A549 (cell line): Measurements from ENCODE around the gene METTL9. TPM values are rescaled to one million over a fixed set of nuclear protein-coding genes. Genes with fewer than 3 reads are reported as not detected.
"Not testable (repeated sequence)": the region's sequence is repeated elsewhere in the genome, so short reads cannot be mapped to it uniquely, and the experiment has no call there.

Source experiments
- ATAC-seq, 2 experiments: fragments of 200-7000 bp in 1 of 2; fragments of >200 bp in 1 of 2; cut with Nextera tagmentation in 1 of 2; cut with Tn5 transposase in 1 of 2; 3 replicates each; pipeline versions ENCODE4 v1.8.0 to v1.9.1; 2018 to 2020; ENCODE audit warnings: mild to moderate bottlenecking in 1 of 2, moderate library complexity in 1 of 2
- CTCF ChIA-PET: fragments of 300-600 bp; sonication (Branson Sonifier 250); formaldehyde crosslinking; extraction: SDS; loops from one replicate; lab custom pipeline; 2021; ENCODE audit warnings: antibody characterized with exemption, inconsistent platforms; lab: Yijun Ruan, JAX
- POLR2A ChIA-PET: fragments of 350-600 bp; formaldehyde crosslinking; extraction: SDS; loops from one replicate; lab custom pipeline; 2021; ENCODE audit warnings: antibody characterized with exemption, inconsistent platforms; lab: Yijun Ruan, JAX
- DNase-seq, 2 experiments: peaks; one replicate each; pipeline versions ENCODE4 v3.0.0 to v3.0.0-alpha.2; 2011 to 2016; ENCODE audit warnings: low read depth in 1 of 2, low spot score in 1 of 2
- FAIRE-seq: peaks from 2 replicates; lab custom pipeline; 2011; peaks lifted over from hg19 to GRCh38; lab: Jason Lieb, UNC
- H3K27ac ChIP-seq, 2 experiments: fragments of >200 bp; sonication (Bioruptor Twin); formaldehyde crosslinking; 3 replicates each; pipeline ENCODE4 v1.5.1; 2016 to 2017
- H3K4me1 ChIP-seq: fragments of >200 bp; sonication (Bioruptor Twin); formaldehyde crosslinking; 3 replicates; pipeline ENCODE4 v1.6.1; 2016
- H3K4me2 ChIP-seq: fragments of >200 bp; sonication (Bioruptor Twin); formaldehyde crosslinking; 3 replicates; pipeline ENCODE4 v1.6.1; 2016
- H3K4me3 ChIP-seq: fragments of >200 bp; sonication (Bioruptor Twin); formaldehyde crosslinking; 3 replicates; pipeline ENCODE4 v1.5.1; 2016
- H3K9me3 ChIP-seq: fragments of >200 bp; sonication (Bioruptor Twin); formaldehyde crosslinking; 3 replicates; pipeline ENCODE4 v1.6.1; 2016
- CBX2 ChIP-seq: fragments of 200-600 bp; sonication (generic); IDR thresholded peaks from 2 replicates; pipeline ENCODE4 v1.6.1; 2016; ENCODE audit warnings: low read depth, mild to moderate bottlenecking, borderline replicate concordance
- CEBPB ChIP-seq, 2 experiments: fragments of >200 bp in 1 of 2; sonication (Bioruptor Twin) in 1 of 2; formaldehyde crosslinking in 1 of 2; IDR thresholded peaks; 2 replicates each; pipeline ENCODE4 v1.6.1; 2012 to 2016
- CHD2 ChIP-seq: fragments of 150-350 bp; IDR thresholded peaks from 2 replicates; pipeline ENCODE4 v1.6.1; 2014; ENCODE audit warnings: low read length; ENCODE audit not compliant: partially characterized antibody
- E2F6 ChIP-seq: IDR thresholded peaks from 2 replicates; pipeline ENCODE4 v1.6.1; 2012; ENCODE audit warnings: low read depth, borderline replicate concordance
- EHMT2 ChIP-seq: fragments of 200-600 bp; sonication (generic); IDR thresholded peaks from 2 replicates; pipeline ENCODE4 v1.6.1; 2016; ENCODE audit warnings: antibody characterized with exemption, low read depth, mild to moderate bottlenecking, moderate library complexity
- HDAC2 ChIP-seq: fragments of 200-600 bp; sonication (generic); IDR thresholded peaks from 2 replicates; pipeline ENCODE4 v1.6.1; 2016
- JUN ChIP-seq, 2 experiments: fragments of >200 bp; sonication (Bioruptor Twin); formaldehyde crosslinking; IDR thresholded peaks; 2 replicates in 1 of 2; 3 replicates in 1 of 2; pipeline ENCODE4 v1.6.1; 2016 to 2017
- KDM1A ChIP-seq: fragments of 200-600 bp; sonication (generic); IDR thresholded peaks from 2 replicates; pipeline ENCODE4 v1.6.1; 2016; ENCODE audit warnings: low read depth, mild to moderate bottlenecking
- MAX ChIP-seq: IDR thresholded peaks from 2 replicates; pipeline ENCODE4 v1.6.1; 2012
- MAZ ChIP-seq: fragments of 150-350 bp; IDR thresholded peaks from 2 replicates; pipeline ENCODE4 v1.6.1; 2014; ENCODE audit warnings: antibody characterized with exemption, low read depth, low read length, borderline replicate concordance
- NPAS2 ChIP-seq: fragments of 250-450 bp; sonication (Bioruptor Pico); IDR thresholded peaks from 2 replicates; pipeline ENCODE4 v1.8.0; 2022; ENCODE audit warnings: mild to moderate bottlenecking, moderate library complexity, borderline replicate concordance
- PBX3 ChIP-seq: IDR thresholded peaks from 2 replicates; pipeline ENCODE4 v1.6.1; 2012
- POLR2AphosphoS2 ChIP-seq: conservative IDR thresholded peaks from 2 replicates; pipeline ENCODE4 v1.6.1; 2012; ENCODE audit warnings: low read length, improper control_type of control experiment, inconsistent platforms
- RAD21 ChIP-seq, 2 experiments: fragments of >200 bp in 1 of 2; sonication (Bioruptor Twin) in 1 of 2; formaldehyde crosslinking in 1 of 2; IDR thresholded peaks in 1 of 2; conservative IDR thresholded peaks in 1 of 2; 2 replicates in 1 of 2; 3 replicates in 1 of 2; pipeline ENCODE4 v1.6.1; 2012 to 2018; ENCODE audit warnings: inconsistent platforms in 1 of 2
- RARB ChIP-seq: fragments of 250-450 bp; sonication (Bioruptor Pico); IDR thresholded peaks from 2 replicates; pipeline ENCODE4 v1.8.0; 2021; ENCODE audit warnings: mild to moderate bottlenecking, moderate library complexity
- SREBF2 ChIP-seq: fragments of 450-650 bp; IDR thresholded peaks from 2 replicates; pipeline ENCODE4 v1.6.1; 2014; ENCODE audit warnings: mild to moderate bottlenecking, moderate library complexity
- TP53 ChIP-seq: fragments of 250-450 bp; sonication (Bioruptor Pico); IDR thresholded peaks from 2 replicates; pipeline ENCODE4 v1.5.0; 2021; ENCODE audit warnings: mild to moderate bottlenecking, moderate library complexity
- WGBS: methylation state at CpG from one replicate; pipeline ENCODE4 v1.1.6; 2017; ENCODE audit errors: missing lambda C conversion rate; 5-methylcytosine and 5-hydroxymethylcytosine counted together
- polyA plus RNA-seq, 4 experiments: library from polyadenylated mRNA; depleted of rRNA in 3 of 4; stranded (reverse); fragments of >200 nt; fragmentation: RNase III in 1 of 4; extraction: RNeasy Plus Mini Kit Qiagen cat#74134 plus additional on column Dnase treatment in 1 of 4; gene quantifications; 2 replicates in 3 of 4; 3 replicates in 1 of 4; pipeline ENCODE4 v1.2.3, GENCODE V29; 2011 to 2017
- TF ChIP-seq, protein P1 (sequence below): fragments of 250-450 bp; sonication (Bioruptor Pico); IDR thresholded peaks from 2 replicates; pipeline ENCODE4 v1.5.0; 2020; ENCODE audit warnings: low read depth, mild to moderate bottlenecking, moderate library complexity
- TF ChIP-seq, protein P2 (sequence below): fragments of 200-600 bp; sonication (generic); IDR thresholded peaks from 2 replicates; pipeline ENCODE4 v1.6.1; 2016; ENCODE audit warnings: antibody characterized with exemption, mild to moderate bottlenecking, moderate library complexity
- TF ChIP-seq, protein P3 (sequence below): fragments of >200 bp; sonication (Bioruptor Twin); formaldehyde crosslinking; IDR thresholded peaks from 2 replicates; pipeline ENCODE4 v1.6.1; 2016

Gene METTL9
- polyA plus RNA-seq, 2 of the 4 experiments (the other 2 are of a cell fraction) = 72.2 to 124 TPM

DNA sequence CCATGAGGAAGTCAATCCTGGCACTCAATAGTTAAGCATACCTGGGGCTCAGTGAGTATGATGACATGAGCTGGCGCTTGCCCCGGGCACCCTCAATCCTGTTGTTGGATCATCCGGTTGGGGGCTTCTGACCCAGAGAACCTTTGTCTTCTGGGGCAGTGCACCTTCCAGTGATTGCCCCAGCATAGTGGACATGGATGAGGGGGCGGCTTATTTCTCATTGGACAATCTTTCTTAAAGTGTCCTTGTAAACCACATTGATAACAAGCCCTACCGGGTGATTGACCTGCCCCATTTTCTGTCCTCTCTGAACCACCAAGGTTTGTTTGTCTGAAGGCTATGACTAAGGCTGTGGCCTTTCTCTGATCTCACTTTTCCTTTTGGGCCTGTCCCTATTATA is 34.8 kb downstream of the METTL9 start:
- POLR2A ChIA-PET = no interaction called here
- no peak overlapping the region for H3K4me2 ChIP-seq
- H3K4me3 ChIP-seq = no peak overlapping the region
- CTCF ChIA-PET = interaction anchor here (1.5 kb wide), 1 partner anchor 14 kb away, joined by 3 read pairs; no protein-coding TSS in a partner anchor
- peaks cover 7% of the 10 kb centered on the region; the same call in 2 of the 3 replicates for H3K4me1 ChIP-seq
- no peaks in the 10 kb centered on the region; the same call in 2 of the 3 replicates for H3K9me3 ChIP-seq
- WGBS = 85% methylated on average over 5 of the region's 5 CpGs
- no peak overlapping the region for H3K27ac ChIP-seq
- FAIRE-seq (no peak), ATAC-seq (no peak)
- TF ChIP-seq, protein P1, sequence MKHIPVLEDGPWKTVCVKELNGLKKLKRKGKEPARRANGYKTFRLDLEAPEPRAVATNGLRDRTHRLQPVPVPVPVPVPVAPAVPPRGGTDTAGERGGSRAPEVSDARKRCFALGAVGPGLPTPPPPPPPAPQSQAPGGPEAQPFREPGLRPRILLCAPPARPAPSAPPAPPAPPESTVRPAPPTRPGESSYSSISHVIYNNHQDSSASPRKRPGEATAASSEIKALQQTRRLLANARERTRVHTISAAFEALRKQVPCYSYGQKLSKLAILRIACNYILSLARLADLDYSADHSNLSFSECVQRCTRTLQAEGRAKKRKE (CRISPR knock-in tag) = no peak
- TF ChIP-seq HDAC2 (no peak), CEBPB (IDR thresholded peaks at IDR 0.05) (no peak), JUN (IDR thresholded peaks at IDR 0.05) (no peak), PBX3 (no peak), POLR2AphosphoS2 (no peak), MAZ (no peak), KDM1A (no peak), RARB (CRISPR knock-in tag) (no peak), NPAS2 (CRISPR knock-in tag) (no peak), CHD2 (no peak), MAX (no peak), SREBF2 (no peak), E2F6 (no peak), CBX2 (no peak), EHMT2 (no peak), TP53 (CRISPR knock-in tag) (no peak), RAD21 (conservative IDR thresholded peaks at IDR 0.05 in 1 of 2, IDR thresholded peaks at IDR 0.05 in 1 of 2) (no peak)
- TF ChIP-seq, protein P2, sequence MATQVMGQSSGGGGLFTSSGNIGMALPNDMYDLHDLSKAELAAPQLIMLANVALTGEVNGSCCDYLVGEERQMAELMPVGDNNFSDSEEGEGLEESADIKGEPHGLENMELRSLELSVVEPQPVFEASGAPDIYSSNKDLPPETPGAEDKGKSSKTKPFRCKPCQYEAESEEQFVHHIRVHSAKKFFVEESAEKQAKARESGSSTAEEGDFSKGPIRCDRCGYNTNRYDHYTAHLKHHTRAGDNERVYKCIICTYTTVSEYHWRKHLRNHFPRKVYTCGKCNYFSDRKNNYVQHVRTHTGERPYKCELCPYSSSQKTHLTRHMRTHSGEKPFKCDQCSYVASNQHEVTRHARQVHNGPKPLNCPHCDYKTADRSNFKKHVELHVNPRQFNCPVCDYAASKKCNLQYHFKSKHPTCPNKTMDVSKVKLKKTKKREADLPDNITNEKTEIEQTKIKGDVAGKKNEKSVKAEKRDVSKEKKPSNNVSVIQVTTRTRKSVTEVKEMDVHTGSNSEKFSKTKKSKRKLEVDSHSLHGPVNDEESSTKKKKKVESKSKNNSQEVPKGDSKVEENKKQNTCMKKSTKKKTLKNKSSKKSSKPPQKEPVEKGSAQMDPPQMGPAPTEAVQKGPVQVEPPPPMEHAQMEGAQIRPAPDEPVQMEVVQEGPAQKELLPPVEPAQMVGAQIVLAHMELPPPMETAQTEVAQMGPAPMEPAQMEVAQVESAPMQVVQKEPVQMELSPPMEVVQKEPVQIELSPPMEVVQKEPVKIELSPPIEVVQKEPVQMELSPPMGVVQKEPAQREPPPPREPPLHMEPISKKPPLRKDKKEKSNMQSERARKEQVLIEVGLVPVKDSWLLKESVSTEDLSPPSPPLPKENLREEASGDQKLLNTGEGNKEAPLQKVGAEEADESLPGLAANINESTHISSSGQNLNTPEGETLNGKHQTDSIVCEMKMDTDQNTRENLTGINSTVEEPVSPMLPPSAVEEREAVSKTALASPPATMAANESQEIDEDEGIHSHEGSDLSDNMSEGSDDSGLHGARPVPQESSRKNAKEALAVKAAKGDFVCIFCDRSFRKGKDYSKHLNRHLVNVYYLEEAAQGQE = no peak
- TF ChIP-seq, protein P3, sequence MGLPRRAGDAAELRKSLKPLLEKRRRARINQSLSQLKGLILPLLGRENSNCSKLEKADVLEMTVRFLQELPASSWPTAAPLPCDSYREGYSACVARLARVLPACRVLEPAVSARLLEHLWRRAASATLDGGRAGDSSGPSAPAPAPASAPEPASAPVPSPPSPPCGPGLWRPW = no peak
- TF ChIP-seq, all 56 proteins: peak for 0
- no peak for DNase-seq

DNA sequence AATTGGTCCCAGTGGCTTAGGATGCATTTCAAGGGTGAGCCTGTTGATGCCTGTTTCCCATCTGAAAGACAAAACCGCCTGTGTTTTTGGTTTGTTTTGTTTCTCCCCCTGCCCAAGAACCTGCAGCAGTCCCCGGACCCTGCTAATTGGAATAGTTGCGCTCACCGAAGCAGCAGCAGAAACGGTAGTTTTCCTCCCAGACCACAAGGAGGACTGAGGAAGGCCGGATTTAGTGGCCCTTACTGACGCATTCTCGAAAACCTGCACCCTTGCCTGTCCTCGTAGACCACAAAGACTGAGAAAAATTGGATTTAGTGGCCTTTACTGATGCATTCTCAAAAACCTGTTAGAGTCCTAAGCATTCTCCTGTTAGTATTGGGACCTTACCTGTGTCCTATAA is 36.3 kb downstream of the METTL9 start:
- H3K27ac ChIP-seq, ATAC-seq, DNase-seq, H3K4me1 ChIP-seq, H3K4me3 ChIP-seq, H3K4me2 ChIP-seq, FAIRE-seq, POLR2A ChIA-PET, H3K9me3 ChIP-seq: not testable (repeated sequence)
- WGBS = 93% methylated on average over 9 of the region's 9 CpGs
- CTCF ChIA-PET = interaction anchor here (4.0 kb wide), 1 partner anchor 21 kb away, joined by 21 read pairs; no protein-coding TSS in a partner anchor
